Lower leg skin (tissue), 4 donors: ENCODE results near the gene GPM6B. TPM values are rescaled to one million over a fixed set of nuclear protein-coding genes. Genes with fewer than 3 reads are reported as not detected.

Source experiments
- DNase-seq, 2 donors: peaks; one replicate each; pipeline ENCODE4 v3.0.0-alpha.2; 2019; ENCODE audit warnings: low spot score in 2 of 2
- H3K4me3 ChIP-seq: fragments of 200-600 bp; sonication (generic); 2 replicates; pipeline ENCODE4 v1.5.1; 2017; ENCODE audit warnings: mild to moderate bottlenecking, low read depth; ENCODE audit not compliant: poor library complexity, severe bottlenecking
- CTCF ChIP-seq, 3 donors: fragments of 450-650 bp; IDR thresholded peaks; one replicate each; pipeline ENCODE4 v1.5.1; 2016; ENCODE audit warnings: antibody characterized with exemption in 3 of 3, mild to moderate bottlenecking in 3 of 3, moderate library complexity in 2 of 3
- POLR2A ChIP-seq, 2 donors: fragments of 450-650 bp; IDR thresholded peaks; one replicate each; pipeline ENCODE4 v1.6.1; 2016 to 2017; ENCODE audit warnings: antibody characterized with exemption in 2 of 2, mild to moderate bottlenecking in 1 of 2, moderate library complexity in 1 of 2
- WGBS, 2 donors: methylation state at CpG; one replicate each; pipeline ENCODE4 v1.1.5; 2018; 5-methylcytosine and 5-hydroxymethylcytosine counted together
- intact Hi-C: fragments of 100-400 bp; cut with DNase I; formaldehyde crosslinking; loops from one replicate; pipeline ENCODE4 v1.15.0; 2023; ENCODE audit warnings: low total_unique reads
- total RNA-seq, 4 donors: library from RNA; depleted of rRNA; stranded (reverse); fragments of >200 nt; gene quantifications; one replicate each; pipeline ENCODE4 v1.1.0, GENCODE V29; 2016

Gene GPM6B
- total RNA-seq, 4 donors from 2014 or later: 4.6 to 22.8 (median 12.3) TPM

DNA sequence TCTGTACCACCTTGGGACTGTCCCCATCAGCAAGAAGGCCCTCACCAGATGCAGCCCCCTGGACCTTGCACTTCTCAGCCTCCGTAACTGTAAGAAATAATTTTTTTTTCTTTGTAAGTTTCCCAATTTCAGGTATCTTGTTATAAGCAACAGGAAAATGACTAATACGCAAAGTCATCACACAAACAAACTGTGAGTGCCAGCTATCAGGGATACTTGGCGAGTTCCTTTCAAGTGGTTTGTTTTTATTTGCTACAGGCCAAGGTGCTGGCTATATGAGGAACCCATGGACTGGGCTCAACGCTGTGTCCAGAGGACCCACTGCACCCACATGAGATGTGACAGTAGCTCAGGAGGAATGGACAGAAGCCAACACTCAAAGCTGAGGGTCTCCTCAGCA lies 11.5 kb upstream of the GPM6B start:
- no peak overlapping the region for H3K4me3 ChIP-seq
- TF ChIP-seq POLR2A (IDR thresholded peaks at IDR 0.05) (no peak), CTCF (IDR thresholded peaks at IDR 0.05) (no peak)
- intact Hi-C loops: no loop called here
- DNase-seq: no peak
- 91 to 93% methylated on average over 4 of the region's 4 CpGs for WGBS, 2 donors

GRCh38 chrX:13827298-13828090 lies 10.6 kb upstream of the GPM6B start:
- TF ChIP-seq CTCF (IDR thresholded peaks at IDR 0.05): no peak
- no peak for DNase-seq
- no peak overlapping the region for H3K4me3 ChIP-seq
- intact Hi-C loops: no loop called here
- WGBS, 2 donors: 63 to 71% methylated on average over 9 of the region's 9 CpGs

GRCh38 chrX:13826770-13827169 lies 9.9 kb upstream of the GPM6B start:
- 67 to 81% methylated on average over 5 of the region's 5 CpGs for WGBS, 2 donors
- TF ChIP-seq POLR2A (IDR thresholded peaks at IDR 0.05) (no peak), CTCF (IDR thresholded peaks at IDR 0.05) (no peak)
- DNase-seq: no peak
- H3K4me3 ChIP-seq: no peak overlapping the region
- intact Hi-C loops: no loop called here

DNA sequence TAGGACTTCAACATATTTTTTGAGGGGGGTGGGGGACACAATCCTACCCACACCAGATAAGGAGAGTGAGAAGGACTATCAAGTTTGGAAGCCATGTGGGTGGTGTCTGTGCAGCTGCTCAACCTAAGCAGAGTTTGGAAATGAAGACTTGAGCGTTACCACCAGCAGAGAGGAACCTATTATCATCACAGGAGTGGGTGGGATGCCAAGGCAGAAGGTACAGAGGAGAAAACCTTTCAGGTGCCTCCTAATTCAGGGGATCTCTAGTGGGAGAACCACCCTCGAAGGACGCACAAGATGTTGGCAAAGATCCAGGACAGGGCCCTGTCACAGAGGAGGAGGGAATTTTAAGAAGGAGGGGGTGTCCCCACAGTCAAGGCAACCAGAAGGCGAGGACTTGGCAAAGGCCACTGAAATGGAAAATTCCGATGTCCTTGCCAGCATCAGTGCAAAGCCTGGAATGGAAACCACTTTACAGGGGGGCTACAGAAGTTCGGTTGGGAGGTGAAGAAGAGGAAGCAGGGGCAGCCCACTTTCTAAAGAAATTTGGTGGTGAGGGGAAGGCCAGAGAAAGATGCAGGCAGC lies 8.4 kb upstream of the GPM6B start:
- DNase-seq: no peak
- intact Hi-C loops: no loop called here
- TF ChIP-seq CTCF (IDR thresholded peaks at IDR 0.05) (no peak), POLR2A (IDR thresholded peaks at IDR 0.05) (no peak)
- WGBS, 2 donors: 52 to 61% methylated on average over 6 of the region's 6 CpGs
- no peak overlapping the region for H3K4me3 ChIP-seq

DNA sequence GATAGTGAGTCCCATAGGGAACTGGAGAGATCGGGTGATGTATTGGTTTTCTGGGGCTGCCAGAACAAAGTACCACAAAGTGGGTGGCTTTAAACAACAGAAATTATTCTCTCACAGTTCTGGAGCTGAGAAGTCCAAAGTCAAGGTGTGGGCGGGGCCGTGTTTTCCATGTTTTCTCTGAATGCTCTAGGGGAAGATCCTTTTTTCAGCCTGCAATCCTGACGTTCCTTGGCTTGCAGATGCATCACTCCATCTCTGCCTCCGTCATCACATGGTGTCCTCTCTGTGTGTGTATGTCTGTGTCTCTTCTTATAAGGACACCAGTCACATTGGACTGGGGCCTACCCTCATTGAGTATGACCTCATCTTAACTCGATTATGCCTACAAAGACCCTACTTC lies 7.9 kb upstream of the GPM6B start:
- WGBS, 2 donors: 76 to 85% methylated on average over 6 of the region's 6 CpGs
- intact Hi-C loops: no loop called here
- DNase-seq: no peak
- H3K4me3 ChIP-seq: no peak overlapping the region
- no peak for TF ChIP-seq POLR2A (IDR thresholded peaks at IDR 0.05)
- no peak for TF ChIP-seq CTCF (IDR thresholded peaks at IDR 0.05)
